GM18861 (cell line): ENCODE results near the gene NLGN1.
"Not testable (repeated sequence)": the region's sequence is repeated elsewhere in the genome, so short reads cannot be mapped to it uniquely, and the experiment has no call there.

Experiments used
- ATAC-seq: cut with Tn5 transposase; IDR thresholded peaks from one replicate; pipeline ENCODE4 v1.9.1; 2021; ENCODE audit not compliant: unreplicated experiment

Gene NLGN1

GRCh38 chr3:173553635-173554280 lies 156.2 kb downstream of the NLGN1 start:
- no peak for ATAC-seq

DNA sequence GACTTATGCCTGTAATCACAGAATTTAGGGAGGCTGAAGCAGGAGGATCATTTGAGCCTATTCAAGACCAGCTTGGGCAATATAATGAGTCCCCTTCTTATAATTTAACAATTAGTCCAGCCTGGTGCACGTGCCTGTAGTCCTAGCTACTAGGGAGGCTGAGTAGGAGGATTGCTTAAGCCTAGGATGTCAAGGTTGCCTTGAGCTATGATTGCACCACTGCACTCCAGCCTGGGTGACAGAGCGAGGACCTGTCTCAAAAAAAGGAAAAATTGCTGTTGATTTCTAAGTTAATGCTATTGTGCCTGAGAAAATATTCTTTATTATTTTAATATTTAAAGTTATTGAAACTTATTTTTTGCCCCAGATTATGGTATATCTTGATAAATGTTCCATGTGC lies 159.0 kb downstream of the NLGN1 start:
- no peak for ATAC-seq

- no peak for ATAC-seq
Measured at GRCh38 chr3:173567997-173568396, 170.5 kb downstream of the NLGN1 start.

DNA sequence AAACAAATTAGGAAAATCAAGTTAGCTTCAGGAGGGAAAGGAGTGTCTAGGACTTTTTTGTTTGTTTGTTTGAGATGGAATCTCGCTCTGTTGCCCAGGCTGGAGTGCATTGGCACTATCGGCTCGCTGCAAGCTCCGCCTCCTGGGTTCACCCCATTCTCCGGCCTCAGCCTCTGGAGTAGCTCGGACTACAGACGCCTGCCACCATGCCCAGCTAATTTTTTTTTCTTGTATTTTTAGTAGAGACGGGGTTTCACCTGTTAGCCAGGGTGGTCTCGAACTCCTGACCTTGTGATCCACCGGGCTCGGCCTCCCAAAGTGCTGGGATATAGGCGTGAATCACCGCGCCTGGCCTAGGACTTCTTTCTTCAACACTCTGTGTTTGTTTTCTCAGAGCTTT lies 171.1 kb downstream of the NLGN1 start:
- no peak for ATAC-seq

GRCh38 chr3:173583496-173583895 lies 186.0 kb downstream of the NLGN1 start:
- no peak for ATAC-seq

- ATAC-seq, result no peak
Measured at GRCh38 chr3:173584093-173584837, 186.7 kb downstream of the NLGN1 start.

DNA sequence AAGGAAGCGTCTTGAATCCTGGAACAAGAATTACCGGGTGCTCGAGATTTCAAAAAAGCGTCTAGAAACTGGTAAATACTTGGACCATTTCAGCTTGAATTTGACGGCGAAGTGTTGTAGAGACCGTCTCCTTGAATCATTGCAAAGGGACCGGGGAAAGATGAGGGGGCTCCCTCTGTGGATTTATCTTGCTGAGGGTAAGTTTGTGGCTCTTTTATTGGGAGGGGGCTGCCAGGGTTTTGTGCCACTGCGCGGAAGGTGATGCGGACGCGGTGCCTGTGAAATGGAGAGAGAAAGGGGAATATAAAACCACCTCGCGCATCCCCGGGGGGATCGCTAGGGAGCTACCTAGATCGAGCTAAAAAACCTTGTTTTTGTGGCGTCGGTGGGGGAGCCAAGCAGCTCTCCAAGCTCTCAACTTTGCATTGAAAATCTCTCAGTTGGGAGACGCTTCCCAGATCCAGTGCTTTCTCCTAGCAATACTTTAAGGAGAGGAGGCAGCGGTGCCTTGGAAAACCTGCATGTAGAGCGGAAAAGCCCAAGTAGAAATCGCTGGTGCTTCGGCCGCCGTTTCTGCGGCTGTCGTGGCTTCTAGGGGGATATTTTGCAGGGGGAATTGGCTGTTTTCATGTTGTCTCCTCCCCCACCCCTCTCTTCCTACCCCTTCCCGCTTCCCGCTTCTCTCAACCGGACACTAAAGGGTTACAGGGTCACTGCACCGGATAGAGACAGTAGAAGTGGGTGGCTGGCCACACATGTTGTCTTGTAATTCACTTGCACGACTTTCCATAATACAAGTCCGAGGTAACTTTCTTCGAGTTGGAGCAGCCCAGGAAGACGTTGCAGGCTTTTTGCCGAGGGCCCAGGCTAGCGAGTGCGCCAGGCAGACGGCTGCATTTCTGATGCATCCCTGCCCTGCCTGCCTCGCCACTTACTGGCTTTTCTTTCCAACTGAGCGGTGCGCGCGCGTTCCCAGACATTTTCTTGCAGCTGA lies 187.6 kb downstream of the NLGN1 start:
- ATAC-seq, result no peak

GRCh38 chr3:173586166-173586565 lies 188.6 kb downstream of the NLGN1 start:
- no peak for ATAC-seq

GRCh38 chr3:173587055-173587454 lies 189.5 kb downstream of the NLGN1 start:
- no peak for ATAC-seq

DNA sequence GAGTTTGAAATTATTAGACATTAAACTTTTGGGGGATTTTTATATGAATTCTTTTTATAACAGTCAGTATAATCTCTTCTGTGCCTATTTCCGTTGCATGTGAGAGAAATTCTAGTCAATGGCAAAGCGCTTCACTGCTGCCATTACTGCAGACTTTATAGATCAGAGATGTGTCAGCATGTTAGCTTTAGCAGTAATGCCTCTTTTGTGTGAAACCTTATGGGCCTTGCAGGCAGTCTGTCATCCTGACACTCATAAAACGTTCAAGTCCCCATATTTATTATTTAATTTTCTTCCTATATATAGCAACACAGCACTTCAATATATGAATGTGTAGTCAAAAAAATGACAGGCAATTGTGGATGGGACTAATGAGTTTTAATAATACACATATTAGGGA lies 191.0 kb downstream of the NLGN1 start:
- no peak for ATAC-seq

GRCh38 chr3:173589116-173589515 lies 191.6 kb downstream of the NLGN1 start:
- no peak for ATAC-seq

DNA sequence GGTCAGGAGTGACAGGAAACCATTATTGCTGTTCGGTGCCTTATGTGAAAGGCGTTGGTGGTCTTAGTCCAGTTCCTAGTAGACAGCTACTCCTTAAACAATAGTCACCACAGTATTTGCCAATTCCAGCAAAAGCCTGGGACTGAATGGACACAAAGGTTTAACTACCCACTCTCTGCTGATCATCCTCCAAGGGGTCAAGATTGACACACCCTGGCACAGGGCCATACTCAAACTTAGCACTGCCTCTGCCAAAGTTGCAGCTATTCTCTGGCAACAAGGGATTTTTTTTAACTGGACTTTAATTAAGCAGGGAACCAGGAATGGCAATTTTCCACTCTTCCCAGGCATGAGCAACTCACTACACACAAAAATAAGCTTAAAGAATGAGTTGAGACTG lies 193.9 kb downstream of the NLGN1 start:
- no peak for ATAC-seq

- not testable (repeated sequence) for ATAC-seq
Measured at GRCh38 chr3:173594881-173595280, 197.3 kb downstream of the NLGN1 start.

DNA sequence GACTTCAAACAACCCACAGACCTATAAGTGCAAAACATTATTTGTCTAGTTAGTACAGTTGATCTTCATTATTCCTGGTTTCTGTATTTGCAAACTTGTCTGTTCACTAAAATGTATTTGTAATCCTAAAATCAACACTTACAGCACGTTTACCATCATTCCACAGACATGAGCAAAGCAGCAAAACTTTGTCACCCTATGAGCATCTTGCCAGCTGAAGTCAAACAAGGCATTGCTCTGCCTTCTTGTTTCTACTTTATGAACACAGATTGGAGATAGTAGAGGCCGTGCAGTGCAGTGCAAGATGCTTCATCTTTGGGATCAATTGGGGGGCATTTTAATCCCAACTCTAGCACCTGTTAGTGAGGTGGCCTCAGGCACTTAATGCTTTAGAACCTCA lies 202.1 kb downstream of the NLGN1 start:
- ATAC-seq, result no peak

DNA sequence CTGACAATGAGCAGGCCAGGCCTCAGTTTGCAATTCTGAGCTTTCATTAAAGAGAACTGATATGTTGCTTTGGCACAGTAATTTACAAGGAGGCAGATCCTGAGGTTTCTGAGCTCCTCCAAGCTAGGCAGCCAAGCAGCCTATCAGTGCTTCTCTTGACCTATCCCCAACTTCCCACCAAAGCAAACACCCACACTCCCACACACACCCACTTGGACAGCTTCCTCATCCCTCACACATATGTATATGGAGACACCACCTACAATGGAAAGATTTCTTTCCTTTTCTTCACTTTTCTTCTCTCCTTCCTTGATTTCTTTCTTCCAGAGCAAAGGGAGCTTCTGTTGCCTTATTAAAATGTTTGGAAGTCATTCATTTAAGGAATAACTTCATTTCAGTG lies 217.0 kb downstream of the NLGN1 start:
- no peak for ATAC-seq

- no peak for ATAC-seq
Measured at GRCh38 chr3:173615661-173616060, 218.1 kb downstream of the NLGN1 start.

DNA sequence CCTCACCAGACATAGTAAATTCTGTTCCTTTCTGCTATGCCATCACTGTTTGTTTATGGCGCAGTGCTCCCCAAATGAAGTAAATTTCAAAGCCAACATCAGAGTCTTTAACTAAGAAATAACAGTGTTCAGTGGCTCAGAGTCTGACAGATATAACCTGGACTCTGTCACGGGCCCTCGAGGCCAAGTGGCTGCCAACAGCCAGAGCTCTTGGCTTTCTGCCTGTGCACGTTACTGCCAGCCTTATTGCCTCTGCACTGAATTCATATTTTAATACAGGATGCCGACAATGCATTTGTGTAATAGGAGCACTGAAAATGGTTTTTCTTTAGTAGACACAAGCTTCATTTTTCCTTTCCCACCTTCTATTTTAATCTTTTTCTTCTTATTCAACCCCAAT lies 219.9 kb downstream of the NLGN1 start:
- no peak for ATAC-seq

DNA sequence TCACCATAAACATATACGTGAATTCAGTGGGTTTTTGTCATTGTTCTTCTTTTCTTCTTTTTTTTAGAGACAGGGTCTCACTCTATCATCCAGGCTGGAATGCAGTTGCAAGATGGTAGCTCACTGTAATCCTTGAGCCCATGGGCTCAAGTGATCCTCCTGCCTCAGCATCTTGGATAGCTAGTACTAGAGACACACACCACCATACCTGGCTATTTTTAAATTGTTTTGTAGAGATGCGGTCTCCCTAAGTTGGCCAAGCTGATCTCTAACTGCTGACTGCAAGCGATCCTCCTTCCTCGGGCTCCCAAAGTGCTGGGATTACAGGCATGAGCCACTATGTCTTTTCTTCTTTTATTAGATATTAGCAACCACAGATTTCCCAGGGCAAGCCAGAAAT lies 220.6 kb downstream of the NLGN1 start:
- ATAC-seq, result no peak

DNA sequence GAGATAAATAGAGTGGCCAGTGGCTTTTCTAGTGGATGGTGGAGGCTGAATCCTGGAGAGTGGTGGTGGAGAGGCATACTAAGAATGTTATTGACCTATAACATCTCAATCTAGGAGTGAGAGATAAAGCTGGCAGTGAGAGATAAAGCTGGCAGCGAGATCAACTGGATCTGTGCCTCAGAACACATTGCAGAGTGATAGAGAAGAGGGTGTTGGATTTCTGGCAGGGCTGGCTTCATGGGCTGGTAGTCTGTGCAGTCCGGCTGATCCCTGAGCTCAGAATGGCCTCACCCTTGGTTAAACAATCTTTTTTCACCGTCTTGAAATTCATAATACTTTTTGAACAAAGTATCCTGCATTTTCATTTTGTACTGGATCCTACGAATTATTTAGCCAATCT lies 221.2 kb downstream of the NLGN1 start:
- no peak for ATAC-seq

DNA sequence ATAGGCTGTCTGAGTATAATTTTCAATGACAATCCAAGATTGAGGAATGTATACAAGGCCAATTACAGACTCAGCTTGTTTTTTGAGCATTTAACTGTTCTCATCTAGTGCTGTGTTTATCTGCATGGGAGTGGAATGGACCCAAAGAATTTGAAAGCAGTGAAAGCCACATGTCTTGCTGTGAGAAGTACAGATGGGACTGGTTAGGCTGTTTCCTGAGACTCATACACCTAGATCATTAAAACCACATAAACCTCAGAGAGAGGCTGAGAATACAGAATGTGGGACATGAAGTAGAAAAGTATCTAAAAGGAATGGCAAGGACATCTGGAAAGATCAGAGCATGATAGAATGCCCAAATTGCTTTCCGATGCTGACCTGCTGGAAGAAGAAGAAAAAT lies 224.6 kb downstream of the NLGN1 start:
- no peak for ATAC-seq

DNA sequence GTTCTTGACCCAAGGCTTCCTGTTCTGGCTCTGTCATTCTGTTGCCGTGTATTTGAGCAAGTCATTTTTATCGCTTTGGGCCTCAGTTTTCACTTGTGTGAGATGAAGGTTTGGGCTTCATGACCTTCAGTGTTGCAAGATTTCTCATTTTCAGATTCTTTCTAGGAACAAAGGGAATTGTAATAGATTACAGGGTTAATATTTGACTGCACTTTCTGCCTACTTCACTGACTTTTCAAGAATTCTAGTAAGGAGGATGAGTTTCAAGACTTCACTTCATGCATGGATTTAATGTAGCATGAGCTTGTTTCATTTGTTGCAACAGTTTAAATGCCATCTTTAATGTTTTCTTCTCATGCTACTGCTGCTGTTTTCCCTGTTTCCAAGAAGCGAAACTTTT lies 226.5 kb downstream of the NLGN1 start:
- no peak for ATAC-seq

DNA sequence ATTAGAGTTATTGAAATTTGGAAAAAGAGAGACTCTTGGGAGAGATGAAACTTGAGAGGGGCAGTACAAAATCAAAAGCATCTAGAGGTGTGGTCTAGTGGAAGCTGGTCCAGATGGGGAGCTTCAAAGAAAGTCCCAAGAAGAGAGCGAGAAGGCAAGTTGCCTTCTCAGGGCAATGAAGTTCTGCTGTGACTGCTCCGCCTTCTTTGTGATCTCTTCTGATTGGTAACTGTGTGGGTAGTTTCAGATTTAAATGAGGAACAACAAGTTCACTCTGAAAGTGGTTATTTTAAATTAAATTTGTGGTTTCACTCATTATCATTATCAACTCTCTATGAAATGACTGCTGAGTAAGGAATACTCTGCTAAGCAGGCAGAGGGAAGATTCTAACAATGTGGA lies 233.3 kb downstream of the NLGN1 start:
- no peak for ATAC-seq
